Spinal cord (tissue), 10 donors: Measurements from ENCODE around the gene REXO1. TPM values are rescaled to one million over a fixed set of nuclear protein-coding genes. Genes with fewer than 3 reads are reported as not detected.
"Not testable (repeated sequence)": the region's sequence is repeated elsewhere in the genome, so short reads cannot be mapped to it uniquely, and the experiment has no call there.

ENCODE experiments used
- DNase-seq, 6 donors: peaks; one replicate each; pipeline versions ENCODE4 v3.0.0 to v3.0.0-alpha.2; 2013 to 2015; ENCODE audit warnings: low spot score in 6 of 6, low read depth in 4 of 6
- H3K27ac ChIP-seq: one replicate; pipeline ENCODE4 v1.5.1; 2013; ENCODE audit warnings: low read depth, low read length, control low read depth
- H3K27me3 ChIP-seq: one replicate; pipeline ENCODE4 v1.6.1; 2013; ENCODE audit warnings: low read length; ENCODE audit not compliant: control insufficient read depth, insufficient read depth
- H3K36me3 ChIP-seq: one replicate; pipeline ENCODE4 v1.6.1; 2013; ENCODE audit warnings: low read length; ENCODE audit not compliant: control insufficient read depth, insufficient read depth
- H3K4me1 ChIP-seq: one replicate; pipeline ENCODE4 v1.6.1; 2013; ENCODE audit warnings: low read length; ENCODE audit not compliant: control insufficient read depth, insufficient read depth
- H3K4me3 ChIP-seq: one replicate; pipeline ENCODE4 v1.5.1; 2013; ENCODE audit warnings: low read depth, low read length, control low read depth
- H3K9me3 ChIP-seq: one replicate; pipeline ENCODE4 v1.6.1; 2013; ENCODE audit warnings: low read length; ENCODE audit not compliant: control insufficient read depth, insufficient read depth
- WGBS: methylation state at CpG from one replicate; pipeline ENCODE4 v1.1.5; 2013; ENCODE audit warnings: missing lambda C conversion rate; ENCODE audit not compliant: insufficient coverage; 5-methylcytosine and 5-hydroxymethylcytosine counted together
- polyA plus RNA-seq, 2 donors: library from polyadenylated mRNA; unstranded; fragments of 120-200 nt; gene quantifications; one replicate each; pipeline ENCODE4 v1.2.1, GENCODE V29; 2013; ENCODE audit not compliant: insufficient read length in 2 of 2
- total RNA-seq, 2 donors: library from RNA; depleted of rRNA in 1 of 2; stranded (reverse); fragments of 120-200 nt in 1 of 2; fragments of >200 nt in 1 of 2; gene quantifications; one replicate each; pipeline versions ENCODE4 v1.2.3 to v1.2.4, GENCODE V29; 2013 to 2014
- donor health status: healthy.

The REXO1 gene
- total and polyA plus RNA-seq, 4 donors: 5.7 to 41.8 (median 19.0) TPM

DNA sequence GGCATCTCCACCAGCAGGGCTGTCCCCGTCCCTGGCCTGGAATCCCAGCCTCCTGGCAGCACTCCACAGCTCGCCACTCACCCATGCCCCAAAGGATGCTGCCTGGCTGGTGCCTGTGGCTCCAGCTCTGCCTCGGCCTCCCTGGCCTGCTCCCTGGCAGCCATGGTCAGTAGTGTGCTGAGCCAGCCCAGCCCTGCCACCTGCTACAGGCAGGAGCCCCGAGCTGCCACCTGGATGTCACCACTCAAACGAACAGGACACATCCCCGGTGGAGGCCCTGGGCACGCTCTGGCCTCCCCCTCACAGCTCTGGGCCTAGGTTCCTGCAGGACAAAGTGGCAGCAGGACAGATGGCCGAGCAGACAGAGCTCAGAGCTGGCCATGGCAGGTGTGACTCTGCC is 30.3 kb upstream of the REXO1 start:
- 82% methylated on average over 6 of the region's 8 CpGs for WGBS
- peaks cover 54% of the 10 kb centered on the region for H3K4me1 ChIP-seq
- H3K9me3 ChIP-seq, H3K27me3 ChIP-seq, H3K27ac ChIP-seq, DNase-seq, H3K4me3 ChIP-seq: not testable (repeated sequence)
- H3K36me3 ChIP-seq: peaks cover 53% of the 10 kb centered on the region

DNA sequence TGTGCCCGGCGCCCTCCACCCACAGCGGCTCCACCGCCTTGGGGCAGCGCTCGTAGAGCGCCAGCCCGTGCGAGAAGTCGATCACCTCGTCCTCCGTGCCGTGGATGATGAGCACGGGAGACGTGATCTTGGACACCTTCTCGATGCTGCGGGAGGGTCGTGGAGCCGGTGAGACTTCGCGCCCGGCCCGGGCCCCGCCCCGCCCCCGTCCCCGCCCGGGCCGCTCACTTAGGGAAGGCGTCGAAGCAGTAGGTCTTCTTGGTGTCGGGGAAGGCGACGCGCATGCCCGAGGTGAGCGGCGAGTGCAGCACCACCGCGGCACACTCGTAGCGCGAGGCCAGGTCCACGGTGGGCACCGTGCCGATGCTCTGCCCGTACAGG is 29.0 kb upstream of the REXO1 start:
- DNase-seq, H3K27ac ChIP-seq, H3K27me3 ChIP-seq, H3K9me3 ChIP-seq, H3K4me3 ChIP-seq: not testable (repeated sequence)
- peaks cover 54% of the 10 kb centered on the region for H3K36me3 ChIP-seq
- H3K4me1 ChIP-seq: peaks cover 54% of the 10 kb centered on the region
- WGBS: 20% methylated on average over 18 of the region's 47 CpGs

DNA sequence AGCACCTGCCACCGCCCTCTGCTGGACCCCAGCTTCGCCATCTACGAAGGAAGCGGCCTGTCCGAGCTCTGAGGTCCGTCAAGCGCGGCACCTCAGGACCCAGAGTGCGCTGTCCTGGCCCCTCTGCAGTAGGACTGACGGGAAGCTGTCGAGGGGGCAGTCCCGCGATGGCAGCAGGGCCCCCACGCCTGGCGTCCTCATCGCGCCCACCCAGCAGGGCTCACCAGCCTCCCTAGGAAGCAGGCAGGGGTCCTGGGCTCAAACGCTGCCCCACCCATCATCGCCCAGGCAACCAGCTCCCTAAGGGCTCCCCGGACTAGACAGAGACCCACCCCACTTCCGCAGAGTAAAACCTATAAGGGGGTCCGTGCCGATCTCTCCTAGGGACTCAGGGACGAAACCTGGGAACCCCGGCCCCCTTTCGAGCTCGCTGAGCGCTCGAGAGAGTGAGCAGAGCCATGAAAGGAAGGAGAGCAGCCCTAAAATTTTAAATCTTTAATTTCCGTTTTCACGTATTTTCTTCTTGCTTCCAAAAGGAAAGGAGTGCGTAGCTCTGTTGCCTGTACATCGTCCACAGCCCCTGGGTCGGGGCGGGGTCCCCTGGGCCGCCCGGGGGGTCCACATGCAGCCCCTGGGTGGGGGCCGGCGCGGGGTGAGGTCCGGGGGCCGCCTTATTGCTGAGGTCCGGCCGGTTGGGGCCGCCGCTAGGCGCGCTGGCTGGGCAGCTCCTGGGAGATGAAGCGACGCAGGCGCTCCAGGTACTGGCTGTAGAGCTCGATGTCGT is 28.4 kb upstream of the REXO1 start:
- not testable (repeated sequence) for H3K27me3 ChIP-seq, H3K9me3 ChIP-seq
- H3K27ac ChIP-seq: peak overlapping the region; percentile 83
- 8% methylated on average over 29 of the region's 53 CpGs for WGBS
- peak overlapping the region; percentile 75 for H3K4me3 ChIP-seq
- peaks cover 53% of the 10 kb centered on the region for H3K36me3 ChIP-seq
- peak in 1 of 6 donors; percentile 26 for DNase-seq
- peaks cover 49% of the 10 kb centered on the region for H3K4me1 ChIP-seq

DNA sequence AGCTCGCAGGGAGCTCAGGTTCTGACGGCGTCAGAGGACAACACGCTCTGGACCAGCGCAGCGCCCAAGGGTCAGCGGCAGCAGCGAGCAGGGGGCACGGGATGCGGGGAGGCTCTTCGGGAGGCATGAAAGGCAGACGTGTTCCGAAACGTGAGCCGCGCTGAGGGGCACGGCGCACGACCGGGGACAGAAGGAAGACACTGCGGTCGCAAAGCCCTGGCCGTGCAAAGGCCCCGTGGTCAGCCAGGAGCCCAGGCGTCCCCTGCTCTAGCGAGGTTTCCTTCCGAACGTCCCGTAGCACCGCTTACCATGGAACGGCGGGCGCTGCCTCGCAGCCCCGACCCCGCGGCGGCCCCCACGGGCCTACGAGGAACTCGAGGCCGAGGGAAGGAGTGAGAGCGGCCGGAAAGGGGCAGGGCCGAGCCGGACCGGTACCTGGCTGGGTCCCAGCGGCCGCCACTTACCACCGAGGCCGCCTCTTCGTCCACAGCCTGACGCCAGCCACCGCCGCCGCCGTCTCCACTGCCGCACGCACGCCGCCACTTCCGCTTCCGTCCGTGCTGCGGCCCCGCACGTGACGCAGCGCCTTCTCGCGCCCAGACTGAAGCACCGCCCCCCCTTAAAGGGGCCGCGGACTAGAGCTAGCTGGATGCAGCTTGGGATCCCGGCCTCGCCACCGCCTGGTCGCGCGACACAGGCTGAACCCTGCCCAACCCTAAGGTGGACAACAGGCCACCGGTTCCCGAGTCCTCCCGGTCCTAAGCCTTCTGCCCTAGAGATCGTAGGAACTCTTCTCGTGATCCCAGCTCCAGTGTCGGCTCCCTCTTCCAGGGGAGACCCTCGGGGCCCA is 27.6 kb upstream of the REXO1 start:
- Histone ChIP-seq H3K36me3 (peaks cover 56% of the 10 kb centered on the region), H3K4me3 (peak overlapping the region; percentile 75), H3K27ac (peak overlapping the region; percentile 83), H3K27me3 (no peaks in the 10 kb centered on the region), H3K4me1 (peaks cover 45% of the 10 kb centered on the region), H3K9me3 (no peaks in the 10 kb centered on the region)
- DNase-seq: peak; percentile 81 to 97 (median 88)
- WGBS: under 1% methylated on average over 87 of the region's 87 CpGs

DNA sequence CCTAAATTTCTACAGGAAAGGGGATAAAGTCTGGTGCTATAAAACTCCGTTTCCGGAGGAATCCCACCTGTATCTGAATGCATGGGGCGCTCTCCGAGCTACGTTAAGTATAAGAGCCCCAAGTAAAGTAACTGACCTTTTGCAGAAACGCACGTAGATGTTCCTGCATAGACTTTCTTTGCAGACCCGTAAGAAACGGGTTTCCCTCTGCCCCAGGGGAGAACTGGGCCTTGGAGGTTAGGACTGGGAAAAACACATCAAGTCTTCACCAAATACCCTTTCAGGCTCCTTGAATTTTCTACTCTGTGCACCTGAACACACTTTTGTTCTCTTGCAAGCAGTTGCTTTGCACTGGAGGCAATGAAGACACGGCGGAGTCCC is 27.0 kb upstream of the REXO1 start:
- H3K4me1 ChIP-seq: peaks cover 39% of the 10 kb centered on the region
- not testable (repeated sequence) for H3K27me3 ChIP-seq, H3K9me3 ChIP-seq, DNase-seq
- peak overlapping the region; percentile 71 for H3K27ac ChIP-seq
- WGBS: under 1% methylated on average over 10 of the region's 11 CpGs
- H3K36me3 ChIP-seq: peaks cover 56% of the 10 kb centered on the region
- peak overlapping the region; percentile 75 for H3K4me3 ChIP-seq

DNA sequence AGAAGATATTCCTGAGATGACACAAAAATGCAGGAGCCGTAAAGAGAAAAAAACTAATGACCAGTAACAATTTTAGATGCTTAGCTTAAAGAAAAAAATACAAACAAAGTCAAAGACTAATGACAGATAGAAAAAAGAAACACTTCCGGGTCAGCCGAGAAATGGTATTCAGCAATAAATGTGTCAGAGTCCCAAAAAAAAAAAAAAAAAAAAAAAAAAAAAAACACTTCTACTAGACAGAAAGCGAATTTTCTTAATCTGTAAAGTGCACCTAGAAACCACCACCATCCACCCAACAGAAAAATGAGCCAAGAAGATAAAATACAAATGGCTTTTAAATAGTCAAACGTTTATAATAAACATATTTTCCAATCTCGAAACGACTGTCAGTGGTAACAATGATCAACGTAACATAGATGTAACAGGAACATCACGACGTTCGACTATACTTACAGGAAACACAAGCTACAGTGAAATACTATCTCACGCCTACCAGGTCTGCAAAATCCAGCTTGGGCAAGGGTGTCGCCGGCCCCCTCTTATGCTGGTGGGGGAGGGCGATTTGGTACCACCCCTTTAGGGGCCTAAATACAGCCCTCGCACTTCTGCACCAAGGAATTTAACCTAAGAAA is 26.4 kb upstream of the REXO1 start:
- no peak for DNase-seq
- H3K4me1 ChIP-seq: peaks cover 35% of the 10 kb centered on the region
- H3K27ac ChIP-seq: no peak overlapping the region
- H3K27me3 ChIP-seq: no peaks in the 10 kb centered on the region
- H3K9me3 ChIP-seq: no peaks in the 10 kb centered on the region
- H3K36me3 ChIP-seq: peaks cover 53% of the 10 kb centered on the region
- peak overlapping the region; percentile 75 for H3K4me3 ChIP-seq
- 49% methylated on average over 6 of the region's 16 CpGs for WGBS

DNA sequence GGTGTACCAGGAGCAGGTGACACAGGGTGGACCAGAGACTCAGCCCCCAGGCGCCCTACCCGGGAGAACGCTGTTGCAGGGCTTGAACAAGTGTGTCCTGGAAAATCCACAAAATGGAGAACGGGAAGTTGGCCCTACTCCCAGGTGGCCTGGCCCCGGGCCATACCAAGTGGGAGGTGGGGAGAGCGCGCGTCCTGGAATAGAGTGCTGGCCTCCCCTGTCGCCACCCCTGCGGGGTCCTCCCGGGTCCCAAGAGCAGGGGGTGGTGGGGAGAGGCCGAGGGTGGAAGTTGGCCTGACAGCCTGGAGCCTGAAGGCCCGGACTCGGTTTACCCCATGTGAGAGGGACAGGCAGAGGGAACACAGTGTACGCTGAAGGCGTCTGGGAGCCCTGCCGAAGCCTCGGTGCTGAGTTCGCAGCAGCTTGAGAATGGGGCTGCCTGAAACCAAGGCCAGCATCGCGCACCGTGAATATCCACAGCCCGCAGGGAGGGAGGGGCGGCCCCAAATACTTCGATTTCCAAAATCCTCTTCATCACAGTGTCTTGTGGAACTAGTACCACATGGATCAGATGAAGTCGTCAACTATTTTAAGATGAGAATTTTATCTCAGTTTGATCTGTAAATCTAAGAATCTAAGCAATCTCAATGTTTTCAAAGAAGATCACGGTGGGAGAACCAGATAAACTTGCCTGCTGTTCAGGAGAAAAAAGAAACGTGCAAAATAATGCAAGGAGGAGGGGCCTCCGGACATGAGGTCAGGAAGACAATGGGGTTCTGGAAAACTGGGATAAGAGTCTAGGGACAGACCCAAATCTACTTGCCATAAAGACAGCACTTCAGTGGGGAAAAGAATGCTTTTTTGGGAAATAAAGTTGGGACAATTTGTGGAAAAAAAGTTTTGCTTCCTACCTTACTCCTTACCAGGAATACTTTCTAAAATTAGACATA is 25.5 kb upstream of the REXO1 start:
- Histone ChIP-seq H3K36me3 (peaks cover 48% of the 10 kb centered on the region), H3K4me3 (no peak overlapping the region), H3K9me3 (no peaks in the 10 kb centered on the region), H3K27ac (peak overlapping the region; percentile 33), H3K27me3 (no peaks in the 10 kb centered on the region), H3K4me1 (peaks cover 35% of the 10 kb centered on the region)
- WGBS: 72% methylated on average over 24 of the region's 29 CpGs
- no peak for DNase-seq

DNA sequence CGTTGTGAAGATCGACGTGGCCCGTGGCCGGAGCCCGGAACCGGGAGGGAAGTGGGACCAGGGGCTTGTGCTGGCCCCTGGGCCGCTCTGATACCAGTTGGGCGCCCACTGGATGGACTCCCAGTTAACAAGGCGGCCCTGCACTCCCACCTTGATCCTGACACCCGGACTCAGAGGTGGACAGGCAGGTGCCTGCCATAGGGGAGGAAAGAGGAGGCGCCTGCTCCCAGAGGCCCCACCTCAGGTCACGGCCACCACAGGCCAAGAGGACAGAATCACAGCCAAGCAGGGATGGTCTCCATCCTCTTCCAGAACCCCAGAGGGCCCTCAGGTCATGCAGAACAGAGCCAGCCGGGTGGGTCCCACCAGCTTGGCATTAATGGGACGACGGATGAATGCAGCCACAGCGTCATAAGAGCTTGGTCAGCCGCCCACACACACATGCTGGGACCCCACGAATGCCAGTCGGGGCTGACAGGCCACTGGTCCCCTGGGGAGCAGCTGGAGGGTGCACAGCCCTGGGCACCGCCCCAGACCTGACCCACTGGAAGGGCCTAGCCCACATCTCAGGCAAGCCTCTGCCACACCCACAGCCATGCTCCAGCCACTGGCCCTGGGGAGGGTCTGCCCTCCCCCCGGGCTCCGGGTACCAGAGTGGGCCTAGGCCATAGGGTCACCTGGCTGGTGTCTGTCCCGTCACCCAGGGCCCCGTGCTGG is 24.7 kb upstream of the REXO1 start:
- Histone ChIP-seq H3K9me3 (no peaks in the 10 kb centered on the region), H3K36me3 (peaks cover 45% of the 10 kb centered on the region), H3K27me3 (no peaks in the 10 kb centered on the region), H3K4me1 (peaks cover 35% of the 10 kb centered on the region), H3K27ac (peak overlapping the region; percentile 33), H3K4me3 (no peak overlapping the region)
- WGBS: 88% methylated on average over 22 of the region's 25 CpGs
- DNase-seq: no peak
